ENCODE data around the gene CDC23. TPM values are rescaled to one million over a fixed set of nuclear protein-coding genes. Genes with fewer than 3 reads are reported as not detected.

Gene CDC23
- total RNA-seq (2021; ENCODE audit: unreplicated experiment): 40.0 TPM
- 18.3 and 24.6 TPM in 2 replicates for polyA plus RNA-seq (2012)
- percentile 77 among the genes with signal in this experiment for Bru-seq, nascent RNA
- BruChase-seq, experiment 1, labeled RNA remaining after a 6-hour chase: percentile 78 among the genes with signal in this experiment
- BruChase-seq, experiment 2, labeled RNA remaining after a 2-hour chase: percentile 84 among the genes with signal in this experiment
- long read RNA-seq, transcript CDC23-202 (16 exons, 3,155 nt): major isoform, 70 of 96 reads
- long read RNA-seq, transcript CDC23-201 (3 exons, 1,079 nt): minor isoform, 11 of 96 reads
- long read RNA-seq, partial matches to known transcripts: 3 of 96 reads
- long read RNA-seq, other reads (novel, unspliced or antisense): 11 of 96 reads

- Histone ChIP-seq H3K4me1 (ENCODE audit: control insufficient read depth in 1 of 2, insufficient read depth in 2 of 2, low read length in 2 of 2) (peaks cover 0 to 15% of the 10 kb centered on the region in 2 experiments; a peak in 2 of 4 replicates), H3K9me2 (ENCODE audit: insufficient read depth) (no peaks in the 10 kb centered on the region), H3K4me3 (replicated peaks in 1 of 2; ENCODE audit: low read depth in 1 of 2, low read length in 2 of 2) (peak within 1 kb of the TSS; percentile 91 to 97), H4K20me1 (ENCODE audit: insufficient read depth) (no peaks in the 10 kb centered on the region), H3K79me2 (ENCODE audit: insufficient read depth, low read length) (peaks cover 45% of the 10 kb centered on the region), H3K4me2 (ENCODE audit: low read length) (peak within 1 kb of the TSS; percentile 86), H3K27me3 (ENCODE audit: insufficient read depth, low read length) (no peaks in the 10 kb centered on the region), H3K9me3 (ENCODE audit: control insufficient read depth in 1 of 2, insufficient read depth in 1 of 2, low read depth in 1 of 2, low read length in 2 of 2) (no peaks in the 10 kb centered on the region), H3K27ac (ENCODE audit: low read depth, low read length) (peak within 1 kb of the TSS; percentile 58), H2AFZ (ENCODE audit: low read depth, low read length, poor library complexity, severe bottlenecking) (peak within 1 kb of the TSS; percentile 84), H3K9ac (ENCODE audit: low read length) (peak within 1 kb of the TSS; percentile 91), H3K36me3 (ENCODE audit: control insufficient read depth in 1 of 2, insufficient read depth in 2 of 2, low read length in 2 of 2) (peaks cover 0 to 9% of the 10 kb centered on the region in 2 experiments; a peak in 2 of 4 replicates)
- CTCF ChIA-PET: interaction anchor here (0.6 to 1.3 kb wide), 3 partner anchors 10 to 139 kb away, joined by 3 to 5 read pairs (median 4); no protein-coding TSS in a partner anchor
- peak; percentile 97 for DNase-seq (ENCODE audit: low read depth, low spot score)
- intact Hi-C loops (cut with micrococcal nuclease): no loop called here
- POLR2A ChIA-PET: interaction anchor here (0.9 to 1.3 kb wide), 3 partner anchors 12 to 140 kb away, joined by 3 to 7 read pairs (median 3); partner anchors contain the start of gene KDM3B
- RAD21 ChIA-PET (ENCODE audit: low non-redundant PET in 1 of 2, low total read pairs in 2 of 2, uncharacterized antibody in 2 of 2, unreplicated experiment in 2 of 2): no interaction called here
- TSS peak; percentile 91 for BruUV-seq (replicated peaks)
- peak; percentile 93 for ATAC-seq
- peak; percentile 53 for TF ChIP-seq POLR2A (IDR thresholded peaks at IDR 0.05; ENCODE audit: borderline replicate concordance, extremely low read depth, insufficient read depth, insufficient read length)
- TF ChIP-seq TCF7L2 (IDR thresholded peaks at IDR 0.05; ENCODE audit: borderline replicate concordance, extremely low read depth, insufficient read depth, insufficient read length): no peak
- TF ChIP-seq FOSL1 (IDR thresholded peaks at IDR 0.05; ENCODE audit: low read depth): no peak
- TF ChIP-seq MAX (IDR thresholded peaks at IDR 0.05): peak; percentile 59; the same call in 1 of the 2 replicates
- TF ChIP-seq RAD21 (IDR thresholded peaks at IDR 0.05; ENCODE audit: low read depth): no peak
- no peak for TF ChIP-seq ELF1 (IDR thresholded peaks at IDR 0.05; ENCODE audit: borderline replicate concordance, low read depth)
- no peak for TF ChIP-seq EZH2phosphoT487 (IDR thresholded peaks at IDR 0.05; ENCODE audit: borderline replicate concordance)
- TF ChIP-seq CBX3 (IDR thresholded peaks at IDR 0.05; ENCODE audit: low read depth): peak; percentile 43; the same call in 1 of the 2 replicates
- TF ChIP-seq JUND (IDR thresholded peaks at IDR 0.05): no peak
- TF ChIP-seq SRF (IDR thresholded peaks at IDR 0.05; ENCODE audit: low read depth): peak; percentile 95
- no peak for TF ChIP-seq REST (IDR thresholded peaks at IDR 0.05; ENCODE audit: low read depth)
- peak; percentile 97 for TF ChIP-seq YY1 (IDR thresholded peaks at IDR 0.05; ENCODE audit: extremely low read depth, insufficient replicate concordance, low read depth, low read length)
- TF ChIP-seq ATF3 (IDR thresholded peaks at IDR 0.05): no peak
- no peak; the same call in 1 of the 2 replicates for TF ChIP-seq ZFX (IDR thresholded peaks at IDR 0.05)
- peak; percentile 67; the same call in 1 of the 2 replicates for TF ChIP-seq POLR2AphosphoS5 (IDR thresholded peaks at IDR 0.05; ENCODE audit: low read depth, low read length)
- TF ChIP-seq ZBTB33 (IDR thresholded peaks at IDR 0.05; ENCODE audit: extremely low read depth, insufficient replicate concordance, low read length): no peak
Measured at GRCh38 chr5:138213161-138214029, at the start of gene CDC23. Gene CDC23 (minus strand): TSS chr5:138213323. CDS start chr5:138213312, 11 bp downstream.

Data from HCT116 (cell line).